GM21515 (cell line): ENCODE results near the gene SPPL2B.

ENCODE experiments used
- ATAC-seq: cut with Tn5 transposase; IDR thresholded peaks from one replicate; pipeline ENCODE4 v1.9.1; 2021; ENCODE audit not compliant: unreplicated experiment

The SPPL2B gene

DNA sequence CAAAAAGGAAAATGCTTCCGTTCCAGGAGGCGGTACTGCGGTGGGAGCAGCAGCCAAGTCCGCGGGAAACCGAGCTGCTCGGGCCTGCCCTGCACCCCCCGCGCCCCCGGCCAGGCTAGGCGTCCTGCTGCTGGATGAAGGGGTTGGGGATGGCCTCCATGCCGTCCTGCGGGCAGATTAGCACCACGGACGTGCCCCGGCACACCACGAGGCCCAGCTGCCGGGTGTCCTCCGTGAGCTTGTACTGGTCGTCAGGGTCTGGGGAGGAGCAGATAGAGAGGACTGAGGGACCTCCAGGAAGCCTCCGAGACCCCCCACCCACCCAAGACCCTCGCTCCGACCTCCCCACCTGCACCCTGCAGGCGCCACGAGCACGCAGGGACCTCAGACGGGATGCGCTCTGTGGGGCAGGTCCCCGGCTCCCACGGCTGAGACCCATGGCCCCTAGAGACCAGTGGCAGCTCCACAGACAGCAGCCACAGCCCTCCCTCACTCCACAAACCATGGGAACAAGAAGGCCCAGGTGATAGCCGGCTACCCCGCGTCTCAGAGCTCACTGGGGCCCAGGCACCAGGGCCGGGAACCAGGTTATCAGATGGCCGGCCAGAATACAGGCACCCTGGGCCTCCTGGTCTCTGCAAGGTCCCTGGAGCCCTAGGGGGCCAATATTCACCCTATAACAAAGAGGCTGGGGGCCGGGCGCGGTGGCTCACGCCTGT lies 6.8 kb upstream of the SPPL2B start:
- no peak for ATAC-seq

- no peak for ATAC-seq
These were observed 4.8 kb upstream of the SPPL2B start for GRCh38 chr19:2323707-2324106.

DNA sequence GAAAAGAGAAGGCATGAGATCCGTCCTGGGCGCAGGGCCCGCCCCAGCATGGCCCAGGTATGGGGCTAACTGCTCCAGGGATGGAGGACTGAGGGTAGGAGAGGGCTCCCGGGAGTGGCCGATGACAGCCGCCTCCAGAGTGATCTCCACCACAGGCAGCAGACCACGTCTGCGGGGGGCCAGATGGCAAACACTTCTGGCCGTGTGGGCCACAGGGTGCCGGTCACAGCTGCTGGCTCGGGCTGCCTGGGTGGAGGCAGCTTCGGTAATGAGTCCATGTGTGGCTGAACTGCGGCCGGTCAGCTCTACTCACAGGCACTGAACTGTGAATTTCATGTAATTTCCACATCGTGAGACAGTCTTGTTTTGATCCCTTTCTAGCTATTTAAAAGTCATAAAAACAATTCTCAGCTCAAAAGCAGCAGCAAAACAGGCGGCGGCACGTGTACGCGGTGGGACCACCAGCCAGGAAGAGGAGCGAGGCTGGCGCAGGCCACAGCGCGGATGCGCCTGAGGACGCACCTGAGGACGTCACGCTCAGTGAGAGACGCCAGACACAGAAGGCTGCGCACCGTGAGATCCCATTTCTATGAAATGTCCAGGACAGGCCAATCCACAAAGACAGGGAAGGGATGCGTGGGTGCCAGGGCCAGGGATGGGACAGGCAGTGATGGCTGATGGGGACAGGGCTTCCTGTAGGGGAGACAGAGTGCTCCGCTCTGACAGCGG lies 4.1 kb upstream of the SPPL2B start:
- no peak for ATAC-seq

- ATAC-seq = no peak
These were observed 3.0 kb upstream of the SPPL2B start for GRCh38 chr19:2325281-2326046.

- no peak for ATAC-seq
These were observed 1.7 kb upstream of the SPPL2B start for GRCh38 chr19:2326699-2327360.

DNA sequence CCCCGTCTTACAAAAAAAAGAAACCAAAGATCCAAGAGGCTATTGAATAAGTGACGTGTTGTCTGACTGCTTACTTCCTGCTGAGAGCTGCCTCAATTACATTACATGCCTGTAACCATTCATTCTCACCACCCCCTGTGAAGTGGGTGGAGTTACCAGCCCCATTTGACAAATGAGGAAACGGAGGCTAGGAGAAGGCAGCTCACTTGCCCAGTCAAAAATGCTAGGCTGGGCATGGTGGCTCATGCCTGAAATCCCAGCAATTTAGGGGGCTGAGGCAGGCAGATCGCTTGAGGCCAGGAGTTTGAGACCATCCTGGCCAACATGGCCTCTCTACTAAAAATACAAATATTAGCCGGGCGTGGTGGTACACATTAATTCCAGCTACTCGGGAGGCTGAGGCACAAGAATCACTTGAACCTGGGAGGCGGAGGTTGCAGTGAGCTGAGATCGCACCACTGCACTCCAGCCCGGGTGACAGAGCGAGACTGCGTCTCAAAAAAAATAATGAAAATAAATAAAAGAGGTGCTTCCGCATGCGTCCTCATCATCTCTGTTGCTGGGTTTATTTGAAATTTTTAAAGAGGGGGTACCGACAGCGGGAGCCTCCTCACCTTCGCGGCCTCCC lies 597 bp upstream of the SPPL2B start:
- no peak for ATAC-seq

DNA sequence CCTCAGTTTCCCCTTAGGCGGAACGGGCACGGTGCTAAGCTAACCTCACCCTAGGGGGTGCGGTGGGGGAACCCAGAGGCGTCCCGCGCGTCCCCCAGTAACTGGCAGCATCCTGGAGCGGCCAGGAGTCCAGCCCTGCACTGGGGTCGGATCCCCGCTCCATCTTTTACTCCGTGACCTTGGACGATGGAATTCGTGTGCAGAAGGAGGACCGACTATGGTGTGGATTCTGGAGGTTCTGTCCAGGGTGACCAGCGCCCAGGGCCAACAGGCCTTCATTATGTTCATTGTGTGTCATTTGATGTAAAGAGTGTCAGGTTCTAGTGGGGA lies 630 bp downstream of the SPPL2B start:
- no peak for ATAC-seq

DNA sequence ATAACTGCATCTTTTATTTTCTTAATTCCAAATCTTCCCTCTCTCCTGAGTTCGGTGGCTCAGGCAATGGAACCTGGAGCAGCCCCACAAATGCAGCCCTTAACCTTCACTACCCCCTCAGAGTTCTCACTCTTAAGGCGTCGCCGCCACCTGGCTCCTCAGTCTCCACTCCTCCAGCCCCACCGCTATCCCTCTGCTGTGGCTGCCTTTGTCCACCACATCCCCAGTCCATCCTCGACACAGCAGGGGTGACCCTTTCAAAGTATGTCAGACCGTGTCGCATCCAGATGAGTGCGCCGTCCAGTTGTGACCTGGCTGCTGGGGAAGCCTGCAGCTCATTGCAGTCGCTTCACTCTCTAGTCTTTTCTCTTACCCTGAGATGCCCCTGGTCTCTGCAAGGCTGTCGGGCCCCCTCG lies 1.0 kb downstream of the SPPL2B start:
- ATAC-seq = no peak

DNA sequence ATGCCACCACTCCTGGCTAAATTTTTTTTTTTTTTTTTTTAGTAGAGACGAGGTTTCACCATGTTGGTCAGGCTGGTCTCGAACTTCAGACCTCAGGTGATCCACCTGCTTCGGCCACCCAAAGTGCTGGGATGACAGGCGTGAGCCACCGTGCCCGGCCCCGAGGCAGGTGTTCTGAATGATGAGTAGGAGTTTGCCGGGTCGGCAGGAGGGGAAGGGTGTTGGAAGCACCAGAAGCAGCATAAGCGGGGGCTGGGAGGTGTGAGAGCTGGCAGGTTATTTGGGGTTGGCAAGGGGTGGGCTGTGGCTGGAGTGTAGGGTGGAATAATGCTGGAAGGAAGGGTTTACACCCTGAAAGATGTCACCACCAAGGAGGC lies 1.8 kb downstream of the SPPL2B start:
- ATAC-seq = no peak

DNA sequence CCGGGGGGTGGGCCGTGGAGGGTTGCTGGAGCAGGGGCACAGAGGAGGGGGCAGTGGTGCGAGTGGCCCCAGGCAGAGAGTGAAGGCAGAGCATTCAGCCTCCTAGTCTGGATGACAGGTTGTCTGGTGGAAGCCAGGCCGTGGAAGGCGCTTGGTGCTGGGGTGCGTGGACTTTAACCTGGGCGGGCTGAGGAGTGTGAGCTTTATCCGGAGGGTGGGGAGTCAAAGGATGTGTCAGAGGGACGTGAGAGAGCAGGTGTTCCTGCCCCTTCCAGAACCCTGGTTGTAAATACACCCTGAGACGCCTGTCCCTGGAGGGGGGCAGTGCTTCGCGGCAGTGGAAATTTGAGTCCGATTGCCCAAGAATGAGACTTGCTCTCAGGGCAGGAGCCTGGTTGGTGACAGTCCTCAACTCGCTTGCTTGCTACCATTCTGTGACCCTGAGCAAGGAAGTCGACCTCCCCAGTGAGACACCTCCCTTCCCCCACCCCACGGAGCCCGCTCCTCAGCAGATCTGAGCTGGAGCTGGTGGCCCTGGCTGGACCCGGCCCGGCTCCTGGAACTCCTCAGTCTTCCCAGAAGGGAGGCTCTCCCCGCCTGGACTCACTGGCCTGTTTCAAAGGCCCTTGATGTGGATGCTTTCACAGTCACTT lies 2.3 kb downstream of the SPPL2B start:
- no peak for ATAC-seq

DNA sequence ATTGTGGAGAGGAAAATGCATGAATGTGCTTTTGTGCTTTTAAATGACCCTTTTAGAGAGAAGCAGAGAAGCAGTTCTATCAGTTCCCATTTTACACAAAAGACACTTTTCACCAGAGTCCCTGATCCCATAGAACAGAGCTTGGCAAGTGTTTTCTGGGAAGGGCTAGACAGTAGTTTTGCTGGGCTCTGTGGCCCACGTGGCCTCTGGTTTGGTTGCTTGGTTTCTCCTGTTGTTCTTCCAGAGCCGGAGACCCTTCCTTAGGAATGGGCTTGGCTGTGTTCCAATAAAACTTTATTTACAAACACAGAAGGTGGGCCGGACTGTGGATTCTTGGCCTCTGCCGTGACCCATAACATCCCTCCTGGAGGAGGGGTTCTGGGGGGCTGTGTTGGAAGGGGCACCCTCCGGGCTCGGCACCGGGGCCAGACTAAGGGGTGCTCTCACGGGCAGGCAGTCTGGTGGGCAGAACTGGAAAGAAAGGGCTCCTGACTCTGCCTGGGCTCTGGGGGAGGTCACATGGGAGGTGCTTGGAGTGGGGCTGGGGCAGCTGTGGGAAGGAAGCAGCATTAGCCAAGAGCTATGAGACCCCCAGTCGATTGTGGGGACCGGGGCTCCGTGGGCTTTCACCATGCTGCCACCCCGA lies 3.2 kb downstream of the SPPL2B start:
- ATAC-seq = no peak

- ATAC-seq = no peak
These were observed 4.0 kb downstream of the SPPL2B start for GRCh38 chr19:2332341-2333026.

DNA sequence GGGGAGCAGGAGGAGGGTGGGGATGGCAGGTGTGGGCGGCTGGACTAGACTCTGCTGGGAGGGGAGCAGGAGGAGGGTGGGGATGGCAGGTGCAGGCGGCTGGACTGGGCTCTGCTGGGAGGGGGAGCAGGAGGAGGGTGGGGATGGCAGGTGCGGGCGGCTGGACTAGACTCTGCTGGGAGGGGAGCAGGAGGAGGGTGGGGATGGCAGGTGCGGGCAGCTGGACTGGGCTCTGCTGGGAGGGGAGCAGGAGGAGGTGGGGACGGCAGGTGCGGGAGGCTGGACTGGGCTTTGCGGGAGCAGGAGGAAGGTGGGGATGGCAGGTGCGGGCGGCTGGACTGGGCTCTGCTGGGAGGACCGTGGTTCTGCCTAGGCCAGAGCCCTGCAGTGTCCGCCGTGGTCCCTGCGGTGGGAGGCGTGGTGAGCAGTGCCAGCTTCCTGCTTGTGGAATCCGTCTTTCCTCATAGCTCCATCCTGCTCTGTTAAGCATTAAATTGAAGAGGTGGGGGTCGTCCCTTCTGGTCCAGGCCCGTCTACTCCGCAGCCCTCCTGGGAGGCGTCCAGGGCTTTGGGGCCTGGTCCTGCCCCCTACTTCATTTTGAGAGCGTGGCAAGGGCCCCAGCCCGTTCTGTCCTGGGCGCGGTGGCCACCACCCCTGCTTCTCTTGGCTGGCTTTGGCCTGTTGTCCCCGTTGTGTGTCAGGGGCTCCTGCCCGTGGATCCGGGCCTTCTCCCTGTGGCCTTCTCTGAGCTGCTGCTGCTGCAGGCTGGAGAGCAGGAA lies 4.7 kb downstream of the SPPL2B start:
- no peak for ATAC-seq

GRCh38 chr19:2333807-2334211 lies 5.3 kb downstream of the SPPL2B start:
- no peak for ATAC-seq

GRCh38 chr19:2334426-2334825 lies 5.9 kb downstream of the SPPL2B start:
- ATAC-seq = no peak

DNA sequence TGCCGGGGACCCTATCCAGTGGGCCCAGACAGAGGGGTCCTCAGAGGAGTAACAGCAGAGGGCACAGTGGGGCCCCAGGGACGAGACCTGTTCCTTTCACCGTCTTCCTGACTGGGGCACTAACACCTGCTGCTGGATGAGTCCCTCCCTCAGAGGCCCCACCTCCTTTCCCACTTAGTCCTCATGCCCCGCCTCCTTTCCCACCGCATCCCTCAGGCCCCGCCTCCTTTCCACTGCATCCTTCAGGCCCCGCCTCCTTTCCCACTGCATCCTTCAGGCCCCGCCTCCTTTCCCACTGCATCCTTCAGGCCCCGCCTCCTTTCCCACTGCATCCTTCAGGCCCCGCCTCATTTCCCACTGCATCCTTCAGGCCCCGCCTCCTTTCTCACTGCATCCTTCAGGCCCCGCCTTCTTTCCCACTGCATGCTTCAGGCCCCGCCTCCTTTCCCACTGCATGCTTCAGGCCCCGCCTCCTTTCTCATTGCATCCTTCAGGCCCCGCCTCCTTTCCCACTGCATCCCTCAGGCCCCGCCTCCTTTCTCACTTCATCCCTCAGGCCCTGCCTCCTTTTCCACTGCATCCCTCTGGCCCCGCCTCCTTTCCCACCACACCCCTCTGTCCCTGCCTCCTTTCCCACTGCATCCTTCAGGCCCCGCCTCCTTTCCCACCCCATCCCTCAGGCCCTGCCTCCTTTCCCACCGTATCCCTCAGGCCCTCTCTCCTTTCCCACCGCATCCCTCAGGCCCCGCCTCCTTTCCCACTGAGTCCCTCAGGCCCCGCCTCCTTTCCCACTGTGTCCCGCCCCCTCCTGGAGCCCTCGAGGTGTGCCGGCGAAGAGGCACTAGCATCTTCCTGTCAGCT lies 6.7 kb downstream of the SPPL2B start:
- ATAC-seq = no peak

- no peak for ATAC-seq
These were observed 7.4 kb downstream of the SPPL2B start for GRCh38 chr19:2335848-2336247.
